NCI-H2227 (cell line): Measurements from ENCODE around the gene SETD6.
"Not testable (repeated sequence)": the region's sequence is repeated elsewhere in the genome, so short reads cannot be mapped to it uniquely, and the experiment has no call there.

Source experiments
- DNase-seq: peaks from one replicate; lab custom pipeline; 2025; ENCODE audit not compliant: unreplicated experiment; lab: John Stamatoyannopoulos, UW

SETD6 gene

GRCh38 chr16:58515125-58515870 lies at the start of gene SETD6:
TSS of gene SETD6 (plus strand) at chr16:58515517. CDS start at chr16:58515538, 21 bp downstream.
- DNase-seq = peak; percentile 91

GRCh38 chr16:58465817-58466216 lies 49.5 kb upstream of the SETD6 start:
- no peak for DNase-seq

GRCh38 chr16:58466396-58466795 lies 48.9 kb upstream of the SETD6 start:
- no peak for DNase-seq

GRCh38 chr16:58467905-58468304 lies 47.4 kb upstream of the SETD6 start:
- no peak for DNase-seq

- no peak for DNase-seq
Observed at GRCh38 chr16:58471209-58471975, 43.9 kb upstream of the SETD6 start.

- no peak for DNase-seq
Observed at GRCh38 chr16:58472266-58472665, 43.1 kb upstream of the SETD6 start.

GRCh38 chr16:58472827-58473226 lies 42.5 kb upstream of the SETD6 start:
- no peak for DNase-seq

GRCh38 chr16:58474296-58474695 lies 41.0 kb upstream of the SETD6 start:
- no peak for DNase-seq

- no peak for DNase-seq
Observed at GRCh38 chr16:58475091-58475619, 40.2 kb upstream of the SETD6 start.

- DNase-seq = no peak
Observed at GRCh38 chr16:58476791-58477190, 38.5 kb upstream of the SETD6 start.

- no peak for DNase-seq
Observed at GRCh38 chr16:58478427-58478826, 36.9 kb upstream of the SETD6 start.

- DNase-seq = no peak
Observed at GRCh38 chr16:58481226-58481869, 34.0 kb upstream of the SETD6 start.

GRCh38 chr16:58481931-58482330 lies 33.4 kb upstream of the SETD6 start:
- DNase-seq = no peak

GRCh38 chr16:58485184-58485887 lies 30.0 kb upstream of the SETD6 start:
- no peak for DNase-seq

- DNase-seq = peak; percentile 90
Observed at GRCh38 chr16:58487566-58488351, 27.6 kb upstream of the SETD6 start.

- no peak for DNase-seq
Observed at GRCh38 chr16:58488531-58488930, 26.8 kb upstream of the SETD6 start.

GRCh38 chr16:58490065-58490464 lies 25.3 kb upstream of the SETD6 start:
- DNase-seq = no peak

GRCh38 chr16:58490539-58490938 lies 24.8 kb upstream of the SETD6 start:
- DNase-seq = not testable (repeated sequence)

- DNase-seq = peak; percentile 33
Observed at GRCh38 chr16:58492066-58492465, 23.3 kb upstream of the SETD6 start.

- DNase-seq = peak; percentile 72
Observed at GRCh38 chr16:58492735-58493134, 22.6 kb upstream of the SETD6 start.
